Cardiac muscle cell (in vitro differentiated cells and primary cell): ENCODE measurements around the gene CLRN3. TPM values are rescaled to one million over a fixed set of nuclear protein-coding genes. Genes with fewer than 3 reads are reported as not detected.

Experiments
- DNase-seq, 2 donors: peaks; one replicate each; pipeline versions ENCODE4 v3.0.0 to v3.0.0-alpha.2; 2010 to 2017; ENCODE audit warnings: low read depth in 1 of 2, low spot score in 1 of 2
- H3K27ac ChIP-seq: fragments of 200-600 bp; sonication (generic); 2 replicates; pipeline ENCODE4 v1.5.1; 2016
- H3K27me3 ChIP-seq: fragments of 200-600 bp; sonication (generic); 2 replicates; pipeline ENCODE4 v1.6.0; 2016; ENCODE audit warnings: control low read depth
- H3K36me3 ChIP-seq: fragments of 200-600 bp; sonication (generic); 2 replicates; pipeline ENCODE4 v1.5.1; 2016; ENCODE audit warnings: control low read depth
- H3K4me1 ChIP-seq: fragments of 200-600 bp; sonication (generic); 2 replicates; pipeline ENCODE4 v1.8.1; 2017; ENCODE audit warnings: low read depth, mild to moderate bottlenecking, mixed run types
- H3K4me3 ChIP-seq: fragments of 200-600 bp; sonication (generic); 2 replicates; pipeline ENCODE4 v1.5.1; 2016; ENCODE audit warnings: mild to moderate bottlenecking
- H3K9me3 ChIP-seq: fragments of 200-600 bp; sonication (generic); 2 replicates; pipeline ENCODE4 v1.5.1; 2017; ENCODE audit warnings: low read depth, mild to moderate bottlenecking, control low read depth
- CTCF ChIP-seq: IDR thresholded peaks from 2 replicates; pipeline ENCODE4 v1.5.1; 2012; ENCODE audit warnings: low read depth, mild to moderate bottlenecking, low read length
- polyA plus RNA-seq: library from polyadenylated mRNA; unstranded; fragments of >200 nt; fragmentation: Nextera tagmentation; extraction: Ambion mirVana; gene quantifications from 2 replicates; pipeline ENCODE4 v1.2.1, GENCODE V29; 2016
- total RNA-seq: library from RNA; depleted of rRNA; stranded (reverse); fragments of >200 nt; gene quantifications from 2 replicates; pipeline ENCODE4 v1.2.3, GENCODE V29; 2016

Gene CLRN3
- total and polyA plus RNA-seq, 2 experiments from 2014 or later = not detected

- no peak for TF ChIP-seq CTCF
- no peak overlapping the region for H3K4me3 ChIP-seq
- no peaks in the 10 kb centered on the region for H3K36me3 ChIP-seq
- no peaks in the 10 kb centered on the region for H3K4me1 ChIP-seq
- H3K9me3 ChIP-seq = no peaks in the 10 kb centered on the region
- no peak overlapping the region for H3K27ac ChIP-seq
- peaks cover 18% of the 10 kb centered on the region for H3K27me3 ChIP-seq
- DNase-seq = peak in 1 of 2 donors; percentile 54
Measured at GRCh38 chr10:127903789-127904188, 11.0 kb upstream of the CLRN3 start.

- Histone ChIP-seq H3K4me3 (no peak overlapping the region), H3K4me1 (no peaks in the 10 kb centered on the region), H3K9me3 (no peaks in the 10 kb centered on the region), H3K36me3 (no peaks in the 10 kb centered on the region), H3K27ac (no peak overlapping the region), H3K27me3 (peaks cover 4% of the 10 kb centered on the region)
- DNase-seq = peak in 1 of 2 donors; percentile 52
- no peak for TF ChIP-seq CTCF
Measured at GRCh38 chr10:127899766-127900387, 7.1 kb upstream of the CLRN3 start.

- H3K4me3 ChIP-seq = no peak overlapping the region
- no peak overlapping the region for H3K27ac ChIP-seq
- TF ChIP-seq CTCF = no peak
- H3K27me3 ChIP-seq = peaks cover 18% of the 10 kb centered on the region
- no peak for DNase-seq
- no peaks in the 10 kb centered on the region for H3K36me3 ChIP-seq
- H3K4me1 ChIP-seq = no peaks in the 10 kb centered on the region
- H3K9me3 ChIP-seq = no peaks in the 10 kb centered on the region
Measured at GRCh38 chr10:127897177-127897576, 4.4 kb upstream of the CLRN3 start.

- H3K27ac ChIP-seq = no peak overlapping the region
- no peak for DNase-seq
- H3K36me3 ChIP-seq = no peaks in the 10 kb centered on the region
- no peak for TF ChIP-seq CTCF
- no peak overlapping the region for H3K4me3 ChIP-seq
- peaks cover 18% of the 10 kb centered on the region for H3K27me3 ChIP-seq
- no peaks in the 10 kb centered on the region for H3K4me1 ChIP-seq
- no peaks in the 10 kb centered on the region for H3K9me3 ChIP-seq
Measured at GRCh38 chr10:127896590-127896989, 3.8 kb upstream of the CLRN3 start.

GRCh38 chr10:127894146-127894545, 1.4 kb upstream of the CLRN3 start:
- Histone ChIP-seq H3K9me3 (no peaks in the 10 kb centered on the region), H3K4me1 (no peaks in the 10 kb centered on the region), H3K4me3 (no peak overlapping the region), H3K36me3 (no peaks in the 10 kb centered on the region), H3K27me3 (peaks cover 18% of the 10 kb centered on the region), H3K27ac (no peak overlapping the region)
- TF ChIP-seq CTCF = no peak
- DNase-seq = no peak
